HEK293 (cell line): ENCODE results near the gene CHD2.

Source experiments
- CTCF ChIA-PET: fragments of 350-600 bp; formaldehyde crosslinking; extraction: SDS; loops from one replicate; lab custom pipeline; 2021; ENCODE audit warnings: antibody characterized with exemption; lab: Yijun Ruan, JAX
- POLR2A ChIA-PET: fragments of 300-600 bp; formaldehyde crosslinking; extraction: SDS; loops from one replicate; lab custom pipeline; 2020; ENCODE audit warnings: antibody characterized with exemption, inconsistent platforms; lab: Yijun Ruan, JAX
- H3K27ac ChIP-seq: fragments of 200-500 bp; sonication (Bioruptor generic); 2 replicates; pipeline ENCODE4 v1.5.1; 2014; ENCODE audit warnings: low read depth, low read length, control low read depth, inconsistent platforms; ENCODE audit errors: extremely low read depth
- H3K36me3 ChIP-seq, 2 experiments: fragments of 200-500 bp in 1 of 2; sonication (Bioruptor generic) in 1 of 2; 1 replicate in 1 of 2; 2 replicates in 1 of 2; pipeline ENCODE4 v1.5.1; 2014 to 2017; ENCODE audit warnings: inconsistent platforms in 2 of 2, low read length in 2 of 2; ENCODE audit not compliant: control insufficient read depth in 2 of 2, insufficient read depth in 1 of 2
- H3K4me1 ChIP-seq: fragments of 200-500 bp; sonication (Bioruptor generic); 2 replicates; pipeline ENCODE4 v1.5.1; 2014; ENCODE audit warnings: mild to moderate bottlenecking, low read length, inconsistent platforms; ENCODE audit not compliant: control insufficient read depth, insufficient read depth
- H3K4me3 ChIP-seq: 2 replicates; pipeline ENCODE4 v1.5.1; 2011; ENCODE audit warnings: low read depth, mild to moderate bottlenecking, control low read depth, low read length, moderate library complexity
- H3K9me3 ChIP-seq: fragments of 200-500 bp; sonication (Bioruptor generic); 2 replicates; pipeline ENCODE4 v1.5.1; 2014; ENCODE audit warnings: low read depth, low read length, inconsistent platforms; ENCODE audit not compliant: control insufficient read depth, insufficient read depth
- FEZF1 ChIP-seq: fragments of 450-650 bp; formaldehyde crosslinking; IDR thresholded peaks from 2 replicates; pipeline ENCODE4 v1.5.1; 2016; ENCODE audit warnings: missing biosample characterization, missing genetic modification characterization
- KLF17 ChIP-seq: fragments of 450-650 bp; formaldehyde crosslinking; IDR thresholded peaks from 2 replicates; pipeline ENCODE4 v1.5.1; 2016; ENCODE audit warnings: missing biosample characterization, missing genetic modification characterization
- OSR2 ChIP-seq: fragments of 450-650 bp; formaldehyde crosslinking; IDR thresholded peaks from 2 replicates; pipeline ENCODE4 v1.5.1; 2016; ENCODE audit warnings: missing biosample characterization, missing genetic modification characterization
- SCRT2 ChIP-seq: fragments of 450-650 bp; formaldehyde crosslinking; IDR thresholded peaks from 2 replicates; pipeline ENCODE4 v1.5.1; 2016; ENCODE audit warnings: missing biosample characterization, missing genetic modification characterization
- ZBTB21 ChIP-seq: fragments of 450-650 bp; formaldehyde crosslinking; IDR thresholded peaks from 2 replicates; pipeline ENCODE4 v1.5.1; 2017; ENCODE audit warnings: missing biosample characterization, missing genetic modification characterization
- ZBTB6 ChIP-seq: fragments of 450-650 bp; formaldehyde crosslinking; IDR thresholded peaks from 2 replicates; pipeline ENCODE4 v1.5.1; 2017; ENCODE audit warnings: missing biosample characterization, missing genetic modification characterization
- ZNF132 ChIP-seq: fragments of 450-650 bp; formaldehyde crosslinking; IDR thresholded peaks from 2 replicates; pipeline ENCODE4 v1.5.1; 2017; ENCODE audit warnings: missing biosample characterization, missing genetic modification characterization, borderline replicate concordance
- ZNF18 ChIP-seq: fragments of 450-650 bp; formaldehyde crosslinking; IDR thresholded peaks from 2 replicates; pipeline ENCODE4 v1.5.1; 2016; ENCODE audit warnings: missing biosample characterization, missing genetic modification characterization
- ZNF2 ChIP-seq: fragments of 450-650 bp; formaldehyde crosslinking; IDR thresholded peaks from 2 replicates; pipeline ENCODE4 v1.5.1; 2016; ENCODE audit warnings: missing biosample characterization, missing genetic modification characterization
- ZNF248 ChIP-seq: fragments of 450-650 bp; formaldehyde crosslinking; IDR thresholded peaks from 2 replicates; pipeline ENCODE4 v1.5.1; 2017; ENCODE audit warnings: missing biosample characterization, missing genetic modification characterization
- ZNF274 ChIP-seq, 2 experiments: fragments of 200-500 bp in 1 of 2; fragments of 450-650 bp in 1 of 2; sonication (Bioruptor generic) in 1 of 2; formaldehyde crosslinking in 1 of 2; IDR thresholded peaks; 2 replicates each; pipeline versions ENCODE4 v1.5.1 to v1.6.1; 2014 to 2016; ENCODE audit warnings: borderline replicate concordance in 1 of 2, inconsistent platforms in 1 of 2, low read length in 1 of 2, missing biosample characterization in 1 of 2, missing genetic modification characterization in 1 of 2
- ZNF311 ChIP-seq: fragments of 450-650 bp; formaldehyde crosslinking; IDR thresholded peaks from 2 replicates; pipeline ENCODE4 v1.5.1; 2017; ENCODE audit warnings: missing biosample characterization, missing genetic modification characterization, borderline replicate concordance
- ZNF391 ChIP-seq: fragments of 450-650 bp; formaldehyde crosslinking; IDR thresholded peaks from 2 replicates; pipeline ENCODE4 v1.5.1; 2016; ENCODE audit warnings: low read depth, missing biosample characterization, missing genetic modification characterization, borderline replicate concordance
- ZNF426 ChIP-seq: fragments of 450-650 bp; formaldehyde crosslinking; IDR thresholded peaks from 2 replicates; pipeline ENCODE4 v1.5.1; 2017; ENCODE audit warnings: missing biosample characterization, missing genetic modification characterization, mild to moderate bottlenecking, inconsistent platforms, moderate library complexity
- ZNF449 ChIP-seq: fragments of 450-650 bp; formaldehyde crosslinking; IDR thresholded peaks from 2 replicates; pipeline ENCODE4 v1.5.1; 2017; ENCODE audit warnings: missing biosample characterization, mild to moderate bottlenecking, missing genetic modification characterization, moderate library complexity
- ZNF658 ChIP-seq: fragments of 450-650 bp; formaldehyde crosslinking; IDR thresholded peaks from 2 replicates; pipeline ENCODE4; 2016; ENCODE audit warnings: missing biosample characterization, missing genetic modification characterization
- ZNF830 ChIP-seq: fragments of 450-650 bp; IDR thresholded peaks from 2 replicates; pipeline ENCODE4 v1.5.0; 2018; ENCODE audit warnings: missing biosample characterization, missing genetic modification characterization, low read depth, mild to moderate bottlenecking, moderate library complexity
- ZNF837 ChIP-seq: fragments of 450-650 bp; formaldehyde crosslinking; IDR thresholded peaks from 2 replicates; pipeline ENCODE4 v1.5.1; 2016; ENCODE audit warnings: missing biosample characterization, missing genetic modification characterization
- TF ChIP-seq, protein P1 (sequence below): fragments of 450-650 bp; formaldehyde crosslinking; IDR thresholded peaks from 2 replicates; pipeline ENCODE4; 2016; ENCODE audit warnings: missing biosample characterization, missing genetic modification characterization
- TF ChIP-seq, protein P2 (sequence below): fragments of 450-650 bp; formaldehyde crosslinking; IDR thresholded peaks from 2 replicates; pipeline ENCODE4 v1.5.1; 2016; ENCODE audit warnings: missing biosample characterization, missing genetic modification characterization

The CHD2 gene

DNA sequence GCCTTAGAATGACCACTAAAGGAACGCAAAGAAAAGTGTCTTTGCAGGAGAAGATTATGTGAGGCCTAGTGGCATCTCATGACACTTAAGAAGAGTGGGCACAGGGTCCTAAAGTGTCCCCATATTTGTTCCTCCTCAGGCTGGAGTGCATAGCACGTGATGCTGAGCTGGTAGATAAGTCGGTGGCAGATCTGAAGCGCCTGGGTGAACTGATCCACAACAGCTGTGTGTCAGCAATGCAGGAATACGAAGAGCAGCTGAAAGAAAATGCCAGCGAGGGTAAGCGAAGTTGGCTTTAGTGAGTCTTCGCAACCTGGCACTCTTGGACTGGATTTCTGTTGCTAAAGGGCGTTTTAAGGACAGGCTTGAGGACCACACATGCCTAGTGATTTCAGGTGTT lies 92.6 kb downstream of the CHD2 start:
- no peaks in the 10 kb centered on the region for H3K9me3 ChIP-seq
- POLR2A ChIA-PET, result no interaction called here
- TF ChIP-seq SCRT2 (tag by site-specific recombination), result no peak
- no peak for TF ChIP-seq ZNF391 (tag by site-specific recombination)
- no peak for TF ChIP-seq ZBTB21 (tag by site-specific recombination)
- no peak for TF ChIP-seq ZNF426 (tag by site-specific recombination)
- TF ChIP-seq ZNF274 (IDR thresholded peaks at IDR 0.05; ENCODE audit: low read length), result no peak
- TF ChIP-seq ZNF274 (tag by site-specific recombination; IDR thresholded peaks at IDR 0.05; ENCODE audit: borderline replicate concordance), result no peak
- no peak for TF ChIP-seq ZNF830
- no peak for TF ChIP-seq ZNF837 (tag by site-specific recombination)
- H3K4me3 ChIP-seq, result no peak overlapping the region
- H3K36me3 ChIP-seq, result peaks cover 82 to 91% of the 10 kb centered on the region in 2 experiments
- no peaks in the 10 kb centered on the region for H3K4me1 ChIP-seq
- CTCF ChIA-PET, result interaction anchor here (0.6 to 1.3 kb wide), 4 partner anchors 8 to 591 kb away, joined by 3 to 4 read pairs (median 4); no protein-coding TSS in a partner anchor
- no peak overlapping the region for H3K27ac ChIP-seq

GRCh38 chr15:92997821-92998220 lies 97.7 kb downstream of the CHD2 start:
- POLR2A ChIA-PET, result no interaction called here
- H3K9me3 ChIP-seq, result no peaks in the 10 kb centered on the region
- H3K4me3 ChIP-seq, result no peak overlapping the region

More at GRCh38 chr15:92997821-92998220, 97.7 kb downstream of the CHD2 start:
- TF ChIP-seq ZNF248 (tag by site-specific recombination), result no peak
- no peak for TF ChIP-seq ZNF658 (tag by site-specific recombination)
- TF ChIP-seq KLF17 (tag by site-specific recombination), result no peak
- TF ChIP-seq, protein P1, sequence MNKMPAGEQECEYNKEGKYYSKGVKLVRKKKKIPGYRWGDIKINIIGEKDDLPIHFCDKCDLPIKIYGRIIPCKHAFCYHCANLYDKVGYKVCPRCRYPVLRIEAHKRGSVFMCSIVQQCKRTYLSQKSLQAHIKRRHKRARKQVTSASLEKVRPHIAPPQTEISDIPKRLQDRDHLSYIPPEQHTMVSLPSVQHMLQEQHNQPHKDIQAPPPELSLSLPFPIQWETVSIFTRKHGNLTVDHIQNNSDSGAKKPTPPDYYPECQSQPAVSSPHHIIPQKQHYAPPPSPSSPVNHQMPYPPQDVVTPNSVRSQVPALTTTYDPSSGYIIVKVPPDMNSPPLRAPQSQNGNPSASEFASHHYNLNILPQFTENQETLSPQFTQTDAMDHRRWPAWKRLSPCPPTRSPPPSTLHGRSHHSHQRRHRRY (tag by site-specific recombination), result no peak
- no peak for TF ChIP-seq ZNF274 (IDR thresholded peaks at IDR 0.05; ENCODE audit: low read length)
- TF ChIP-seq ZNF274 (tag by site-specific recombination; IDR thresholded peaks at IDR 0.05; ENCODE audit: borderline replicate concordance), result no peak
- TF ChIP-seq, protein P2, sequence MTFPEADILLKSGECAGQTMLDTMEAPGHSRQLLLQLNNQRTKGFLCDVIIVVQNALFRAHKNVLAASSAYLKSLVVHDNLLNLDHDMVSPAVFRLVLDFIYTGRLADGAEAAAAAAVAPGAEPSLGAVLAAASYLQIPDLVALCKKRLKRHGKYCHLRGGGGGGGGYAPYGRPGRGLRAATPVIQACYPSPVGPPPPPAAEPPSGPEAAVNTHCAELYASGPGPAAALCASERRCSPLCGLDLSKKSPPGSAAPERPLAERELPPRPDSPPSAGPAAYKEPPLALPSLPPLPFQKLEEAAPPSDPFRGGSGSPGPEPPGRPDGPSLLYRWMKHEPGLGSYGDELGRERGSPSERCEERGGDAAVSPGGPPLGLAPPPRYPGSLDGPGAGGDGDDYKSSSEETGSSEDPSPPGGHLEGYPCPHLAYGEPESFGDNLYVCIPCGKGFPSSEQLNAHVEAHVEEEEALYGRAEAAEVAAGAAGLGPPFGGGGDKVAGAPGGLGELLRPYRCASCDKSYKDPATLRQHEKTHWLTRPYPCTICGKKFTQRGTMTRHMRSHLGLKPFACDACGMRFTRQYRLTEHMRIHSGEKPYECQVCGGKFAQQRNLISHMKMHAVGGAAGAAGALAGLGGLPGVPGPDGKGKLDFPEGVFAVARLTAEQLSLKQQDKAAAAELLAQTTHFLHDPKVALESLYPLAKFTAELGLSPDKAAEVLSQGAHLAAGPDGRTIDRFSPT (tag by site-specific recombination), result no peak
- no peak for TF ChIP-seq OSR2 (tag by site-specific recombination)
- TF ChIP-seq ZNF2 (tag by site-specific recombination), result no peak
- TF ChIP-seq ZBTB21 (tag by site-specific recombination), result no peak
- no peak for TF ChIP-seq ZNF449
- TF ChIP-seq FEZF1, result no peak
- TF ChIP-seq ZNF18 (tag by site-specific recombination), result no peak
- TF ChIP-seq ZNF132 (tag by site-specific recombination), result no peak
- TF ChIP-seq ZNF311 (tag by site-specific recombination), result no peak
- TF ChIP-seq ZBTB6, result no peak
- TF ChIP-seq, all 188 proteins: peak for 0
- peaks cover 91 to 94% of the 10 kb centered on the region in 2 experiments for H3K36me3 ChIP-seq
- H3K27ac ChIP-seq, result no peak overlapping the region
- CTCF ChIA-PET, result interaction anchor here (0.6 to 1.0 kb wide), 2 partner anchors 20 to 33 kb away, joined by 3 read pairs; no protein-coding TSS in a partner anchor
- H3K4me1 ChIP-seq, result no peaks in the 10 kb centered on the region
